ENCODE results near the gene PTPRN2.

The PTPRN2 gene

GRCh38 chr7:158280448-158281144 is 307.0 kb downstream of the PTPRN2 start:
- no peak for TF ChIP-seq GATA2 (IDR thresholded peaks at IDR 0.05; ENCODE audit: low read depth, low read length)
- TF ChIP-seq GATA3 (IDR thresholded peaks at IDR 0.05; ENCODE audit: low read depth, low read length): no peak

GRCh38 chr7:158279539-158280447 is 307.8 kb downstream of the PTPRN2 start:
- TF ChIP-seq GATA3 (IDR thresholded peaks at IDR 0.05; ENCODE audit: low read depth, low read length): no peak

GRCh38 chr7:158278745-158279320 is 308.8 kb downstream of the PTPRN2 start:
- no peak for TF ChIP-seq GATA3 (IDR thresholded peaks at IDR 0.05; ENCODE audit: low read depth, low read length)
- no peak for TF ChIP-seq GATA2 (IDR thresholded peaks at IDR 0.05; ENCODE audit: low read depth, low read length)

- TF ChIP-seq GATA2 (IDR thresholded peaks at IDR 0.05; ENCODE audit: low read depth, low read length) (no peak), GATA3 (IDR thresholded peaks at IDR 0.05; ENCODE audit: low read depth, low read length) (no peak)
Measured at GRCh38 chr7:158277219-158278141, 310.1 kb downstream of the PTPRN2 start.

GRCh38 chr7:158276414-158277218 is 311.0 kb downstream of the PTPRN2 start:
- no peak for TF ChIP-seq GATA3 (IDR thresholded peaks at IDR 0.05; ENCODE audit: low read depth, low read length)
- TF ChIP-seq GATA2 (IDR thresholded peaks at IDR 0.05; ENCODE audit: low read depth, low read length): no peak

- no peak for TF ChIP-seq GATA2 (IDR thresholded peaks at IDR 0.05; ENCODE audit: low read depth, low read length)
- no peak for TF ChIP-seq GATA3 (IDR thresholded peaks at IDR 0.05; ENCODE audit: low read depth, low read length)
Measured at GRCh38 chr7:158275711-158276413, 311.8 kb downstream of the PTPRN2 start.

- TF ChIP-seq GATA3 (IDR thresholded peaks at IDR 0.05; ENCODE audit: low read depth, low read length) (no peak), GATA2 (IDR thresholded peaks at IDR 0.05; ENCODE audit: low read depth, low read length) (no peak)
Measured at GRCh38 chr7:158274996-158275395, 312.6 kb downstream of the PTPRN2 start.

GRCh38 chr7:158274404-158274811 is 313.2 kb downstream of the PTPRN2 start:
- no peak for TF ChIP-seq GATA2 (IDR thresholded peaks at IDR 0.05; ENCODE audit: low read depth, low read length)
- no peak for TF ChIP-seq GATA3 (IDR thresholded peaks at IDR 0.05; ENCODE audit: low read depth, low read length)

- no peak for TF ChIP-seq GATA2 (IDR thresholded peaks at IDR 0.05; ENCODE audit: low read depth, low read length)
- no peak for TF ChIP-seq GATA3 (IDR thresholded peaks at IDR 0.05; ENCODE audit: low read depth, low read length)
Measured at GRCh38 chr7:158273138-158273651, 314.4 kb downstream of the PTPRN2 start.

GRCh38 chr7:158272509-158273137 is 315.0 kb downstream of the PTPRN2 start:
- TF ChIP-seq GATA3 (IDR thresholded peaks at IDR 0.05; ENCODE audit: low read depth, low read length) (no peak), GATA2 (IDR thresholded peaks at IDR 0.05; ENCODE audit: low read depth, low read length) (no peak)

- no peak for TF ChIP-seq GATA3 (IDR thresholded peaks at IDR 0.05; ENCODE audit: low read depth, low read length)
- no peak for TF ChIP-seq GATA2 (IDR thresholded peaks at IDR 0.05; ENCODE audit: low read depth, low read length)
Measured at GRCh38 chr7:158272091-158272490, 315.5 kb downstream of the PTPRN2 start.

- TF ChIP-seq GATA2 (IDR thresholded peaks at IDR 0.05; ENCODE audit: low read depth, low read length) (no peak), GATA3 (IDR thresholded peaks at IDR 0.05; ENCODE audit: low read depth, low read length) (no peak)
Measured at GRCh38 chr7:158271646-158272045, 316.0 kb downstream of the PTPRN2 start.

All from SH-SY5Y (cell line).